Bronchial epithelial cell (primary cell): ENCODE results near the gene FNIP1. TPM values are rescaled to one million over a fixed set of nuclear protein-coding genes. Genes with fewer than 3 reads are reported as not detected.

Experiments
- DNase-seq: peaks from one replicate; pipeline ENCODE4 v3.0.0-alpha.2; 2010; ENCODE audit warnings: low read depth
- FAIRE-seq: peaks from 2 replicates; lab custom pipeline; 2011; peaks lifted over from hg19 to GRCh38; lab: Jason Lieb, UNC
- H3K27me3 ChIP-seq: 2 replicates; pipeline ENCODE4 v1.5.1; 2011; ENCODE audit warnings: low read length; ENCODE audit not compliant: control insufficient read depth, insufficient read depth
- H3K36me3 ChIP-seq: 2 replicates; pipeline ENCODE4 v1.5.1; 2011; ENCODE audit warnings: low read length; ENCODE audit not compliant: control insufficient read depth, insufficient read depth
- H3K4me3 ChIP-seq: 2 replicates; pipeline ENCODE4 v1.5.1; 2011; ENCODE audit warnings: mild to moderate bottlenecking, low read depth, low read length, control low read depth
- CTCF ChIP-seq: IDR thresholded peaks from 2 replicates; pipeline ENCODE4 v1.5.1; 2011; ENCODE audit warnings: mild to moderate bottlenecking, moderate library complexity, low read length, control low read depth, inconsistent platforms; ENCODE audit not compliant: insufficient read depth, severe bottlenecking
- total RNA-seq: library from RNA; depleted of rRNA; stranded (reverse); fragments of >200 nt; gene quantifications from 2 replicates; pipeline ENCODE4 v1.2.1, GENCODE V29; 2014

Gene FNIP1
- total RNA-seq, 1 donor from 2014 or later = 45.0 TPM

DNA sequence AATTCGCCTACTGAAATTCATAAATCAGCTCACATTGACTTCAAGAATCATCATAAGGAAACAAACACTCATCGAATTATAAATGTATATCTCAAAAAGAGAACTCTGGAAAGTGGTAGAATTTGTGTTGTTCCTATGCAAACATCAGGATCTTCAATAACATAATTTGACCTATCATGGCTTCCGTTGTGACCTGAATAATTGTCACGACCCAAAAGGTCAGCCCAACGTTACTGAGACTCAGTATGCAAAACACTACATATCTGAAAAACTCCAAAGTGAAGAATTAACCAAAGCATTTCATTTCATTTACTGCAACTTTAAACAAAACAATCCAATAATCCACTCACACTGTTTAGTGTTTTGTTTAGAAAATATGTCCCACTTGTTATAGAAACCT is 163.0 kb downstream of the FNIP1 start:
- Histone ChIP-seq H3K27me3 (no peaks in the 10 kb centered on the region), H3K4me3 (peak overlapping the region; percentile 86), H3K36me3 (no peaks in the 10 kb centered on the region)
- DNase-seq (no peak), FAIRE-seq (no peak)
- TF ChIP-seq CTCF = no peak

- DNase-seq = peak; percentile 25
- H3K27me3 ChIP-seq = no peaks in the 10 kb centered on the region
These were observed 165.9 kb downstream of the FNIP1 start for GRCh38 chr5:131630963-131631350.

DNA sequence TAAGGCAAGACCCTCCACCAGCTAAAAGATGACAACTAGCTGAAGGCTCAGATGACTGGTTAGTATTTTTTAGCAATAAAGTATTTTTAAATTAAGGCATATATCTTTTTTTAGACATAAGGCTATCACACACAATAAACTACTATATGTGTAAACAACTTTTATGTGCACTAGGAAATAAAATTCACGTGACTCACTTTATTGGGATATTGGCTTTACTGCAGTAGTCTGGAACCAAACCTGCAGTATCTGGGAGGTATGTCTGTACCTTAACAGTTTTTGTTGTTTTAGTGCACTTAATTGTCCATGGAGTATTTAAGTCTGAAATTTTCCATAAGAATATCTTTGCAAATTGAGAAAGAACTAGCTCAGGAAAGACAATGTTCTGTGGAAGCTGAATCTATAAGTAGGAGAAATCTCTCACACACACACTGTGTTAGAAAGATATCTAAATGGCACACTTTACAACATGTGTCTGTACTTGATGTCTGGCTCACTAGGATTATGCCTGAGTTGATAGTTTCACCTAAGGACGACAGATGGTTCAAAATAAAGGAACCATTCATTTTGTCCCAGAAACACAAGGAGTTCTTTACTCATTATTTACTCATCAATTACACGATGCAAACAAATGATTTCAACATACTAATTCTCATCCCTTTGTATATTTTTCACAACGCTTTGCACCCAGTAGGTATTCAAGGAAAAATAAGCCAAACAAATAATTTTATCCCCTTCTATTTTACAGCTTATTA is 166.4 kb downstream of the FNIP1 start:
- H3K36me3 ChIP-seq = no peaks in the 10 kb centered on the region
- FAIRE-seq = no peak
- no peaks in the 10 kb centered on the region for H3K27me3 ChIP-seq
- DNase-seq = peak; percentile 66
- no peak for TF ChIP-seq CTCF
- no peak overlapping the region for H3K4me3 ChIP-seq

More at GRCh38 chr5:131630963-131631350, 165.9 kb downstream of the FNIP1 start:
- FAIRE-seq = no peak
- TF ChIP-seq CTCF = no peak
- Histone ChIP-seq H3K4me3 (no peak overlapping the region), H3K36me3 (no peaks in the 10 kb centered on the region)

DNA sequence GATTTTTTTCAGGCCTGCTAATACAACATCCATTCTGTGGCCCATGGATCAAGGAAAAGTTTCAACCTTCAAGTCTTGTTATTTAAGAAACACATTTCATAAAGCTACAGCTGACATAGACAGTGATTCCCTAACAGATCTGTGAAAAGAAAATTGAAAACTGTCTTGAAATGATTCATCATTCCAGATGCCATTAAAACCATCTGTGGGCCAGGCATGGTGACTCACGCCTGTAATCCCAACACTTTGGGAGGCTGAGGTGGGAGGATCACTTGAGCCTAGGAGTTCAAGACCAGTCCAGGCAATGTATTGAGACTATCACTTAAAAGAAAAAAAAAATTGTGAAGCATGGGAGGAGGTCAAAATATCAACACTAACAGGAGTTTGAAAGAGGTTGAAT is 167.8 kb downstream of the FNIP1 start:
- no peaks in the 10 kb centered on the region for H3K27me3 ChIP-seq
- DNase-seq = peak; percentile 48
- TF ChIP-seq CTCF = no peak
- peaks cover 1% of the 10 kb centered on the region for H3K36me3 ChIP-seq
- H3K4me3 ChIP-seq = no peak overlapping the region
- FAIRE-seq = no peak

- DNase-seq = no peak
- FAIRE-seq = no peak
These were observed 169.5 kb downstream of the FNIP1 start for GRCh38 chr5:131627207-131627865.

More at GRCh38 chr5:131627207-131627865, 169.5 kb downstream of the FNIP1 start:
- Histone ChIP-seq H3K27me3 (no peaks in the 10 kb centered on the region), H3K36me3 (peaks cover 1% of the 10 kb centered on the region), H3K4me3 (no peak overlapping the region)
- TF ChIP-seq CTCF = no peak
